HUES48 (cell line): ENCODE measurements around the gene PHKB.
A peak's percentile ranks its signal among the peaks of the same experiment; 100 is the strongest.

ENCODE experiments used
- H3K27ac ChIP-seq: one replicate; pipeline ENCODE4 v1.7.0; 2013; ENCODE audit warnings: low read depth, low read length, inconsistent platforms
- H3K27me3 ChIP-seq: 2 replicates; pipeline ENCODE4 v1.6.1; 2013; ENCODE audit warnings: mild to moderate bottlenecking, low read length; ENCODE audit not compliant: control insufficient read depth, insufficient read depth
- H3K36me3 ChIP-seq: 2 replicates; pipeline ENCODE4 v1.6.1; 2013; ENCODE audit warnings: low read length; ENCODE audit not compliant: control insufficient read depth, insufficient read depth
- H3K4me1 ChIP-seq: 2 replicates; pipeline ENCODE4 v1.6.1; 2013; ENCODE audit warnings: mild to moderate bottlenecking, low read length; ENCODE audit not compliant: control insufficient read depth, insufficient read depth
- H3K4me3 ChIP-seq: 2 replicates; pipeline ENCODE4 v1.5.1; 2013; ENCODE audit warnings: mild to moderate bottlenecking, low read depth, low read length
- H3K9ac ChIP-seq: 2 replicates; pipeline ENCODE4 v1.6.1; 2013; ENCODE audit warnings: mild to moderate bottlenecking, low read depth, low read length, moderate library complexity
- H3K9me3 ChIP-seq: 2 replicates; pipeline ENCODE4 v1.6.1; 2013; ENCODE audit warnings: low read length; ENCODE audit not compliant: control insufficient read depth, insufficient read depth

Gene PHKB

GRCh38 chr16:47592232-47592631 is 131.1 kb downstream of the PHKB start:
- no peaks in the 10 kb centered on the region for H3K27me3 ChIP-seq

GRCh38 chr16:47599512-47599911 is 138.4 kb downstream of the PHKB start:
- H3K9ac ChIP-seq, result no peak overlapping the region
- H3K27me3 ChIP-seq, result no peaks in the 10 kb centered on the region
- no peaks in the 10 kb centered on the region; the same call in 1 of the 2 replicates for H3K36me3 ChIP-seq
- peaks cover 7% of the 10 kb centered on the region; the same call in 1 of the 2 replicates for H3K4me1 ChIP-seq
- no peak overlapping the region for H3K27ac ChIP-seq
- no peak overlapping the region for H3K4me3 ChIP-seq
- no peaks in the 10 kb centered on the region for H3K9me3 ChIP-seq

More at GRCh38 chr16:47592232-47592631, 131.1 kb downstream of the PHKB start:
- Histone ChIP-seq H3K4me3 (no peak overlapping the region), H3K4me1 (no peaks in the 10 kb centered on the region), H3K36me3 (peaks cover 24% of the 10 kb centered on the region; the same call in 1 of the 2 replicates), H3K9me3 (no peaks in the 10 kb centered on the region), H3K27ac (no peak overlapping the region), H3K9ac (no peak overlapping the region)

GRCh38 chr16:47600376-47600775 is 139.2 kb downstream of the PHKB start:
- H3K4me1 ChIP-seq, result peaks cover 7% of the 10 kb centered on the region; the same call in 1 of the 2 replicates
- H3K27ac ChIP-seq, result no peak overlapping the region
- H3K9ac ChIP-seq, result no peak overlapping the region
- no peak overlapping the region for H3K4me3 ChIP-seq
- H3K27me3 ChIP-seq, result no peaks in the 10 kb centered on the region
- H3K9me3 ChIP-seq, result no peaks in the 10 kb centered on the region
- no peaks in the 10 kb centered on the region; the same call in 1 of the 2 replicates for H3K36me3 ChIP-seq

- Histone ChIP-seq H3K27me3 (no peaks in the 10 kb centered on the region), H3K36me3 (no peaks in the 10 kb centered on the region), H3K4me1 (peaks cover 4% of the 10 kb centered on the region; the same call in 1 of the 2 replicates), H3K4me3 (no peak overlapping the region), H3K27ac (no peak overlapping the region), H3K9me3 (no peaks in the 10 kb centered on the region), H3K9ac (no peak overlapping the region)
Observed at GRCh38 chr16:47604306-47604705, 143.2 kb downstream of the PHKB start.

GRCh38 chr16:47611042-47611441 is 149.9 kb downstream of the PHKB start:
- no peaks in the 10 kb centered on the region for H3K27me3 ChIP-seq
- H3K27ac ChIP-seq, result no peak overlapping the region
- H3K4me1 ChIP-seq, result no peaks in the 10 kb centered on the region
- H3K9me3 ChIP-seq, result no peaks in the 10 kb centered on the region
- no peaks in the 10 kb centered on the region; the same call in 1 of the 2 replicates for H3K36me3 ChIP-seq
- no peak overlapping the region for H3K9ac ChIP-seq
- H3K4me3 ChIP-seq, result no peak overlapping the region

- Histone ChIP-seq H3K36me3 (no peaks in the 10 kb centered on the region; the same call in 1 of the 2 replicates), H3K9ac (no peak overlapping the region), H3K27ac (no peak overlapping the region), H3K9me3 (no peaks in the 10 kb centered on the region), H3K27me3 (no peaks in the 10 kb centered on the region), H3K4me3 (no peak overlapping the region), H3K4me1 (no peaks in the 10 kb centered on the region)
Observed at GRCh38 chr16:47611848-47612493, 150.8 kb downstream of the PHKB start.

- H3K27me3 ChIP-seq, result no peaks in the 10 kb centered on the region
- H3K27ac ChIP-seq, result no peak overlapping the region
- H3K4me3 ChIP-seq, result no peak overlapping the region
- no peaks in the 10 kb centered on the region for H3K9me3 ChIP-seq
- no peaks in the 10 kb centered on the region; the same call in 1 of the 2 replicates for H3K36me3 ChIP-seq
- no peak overlapping the region for H3K9ac ChIP-seq
- peaks cover 3% of the 10 kb centered on the region; the same call in 1 of the 2 replicates for H3K4me1 ChIP-seq
Observed at GRCh38 chr16:47612711-47613110, 151.6 kb downstream of the PHKB start.

GRCh38 chr16:47613251-47613650 is 152.1 kb downstream of the PHKB start:
- Histone ChIP-seq H3K27me3 (no peaks in the 10 kb centered on the region), H3K4me3 (no peak overlapping the region), H3K27ac (no peak overlapping the region), H3K36me3 (no peaks in the 10 kb centered on the region; the same call in 1 of the 2 replicates), H3K4me1 (peaks cover 9% of the 10 kb centered on the region; the same call in 1 of the 2 replicates), H3K9me3 (no peaks in the 10 kb centered on the region), H3K9ac (no peak overlapping the region)

- H3K9ac ChIP-seq, result no peak overlapping the region
- peaks cover 9% of the 10 kb centered on the region; the same call in 1 of the 2 replicates for H3K4me1 ChIP-seq
- H3K4me3 ChIP-seq, result no peak overlapping the region
- no peaks in the 10 kb centered on the region for H3K27me3 ChIP-seq
- H3K27ac ChIP-seq, result peak overlapping the region; percentile 5
- no peaks in the 10 kb centered on the region for H3K9me3 ChIP-seq
- H3K36me3 ChIP-seq, result no peaks in the 10 kb centered on the region
Observed at GRCh38 chr16:47617732-47618131, 156.6 kb downstream of the PHKB start.

- Histone ChIP-seq H3K27ac (no peak overlapping the region), H3K27me3 (no peaks in the 10 kb centered on the region), H3K4me1 (peaks cover 20% of the 10 kb centered on the region), H3K9ac (no peak overlapping the region), H3K9me3 (no peaks in the 10 kb centered on the region), H3K36me3 (no peaks in the 10 kb centered on the region), H3K4me3 (no peak overlapping the region)
Observed at GRCh38 chr16:47622451-47623176, 161.5 kb downstream of the PHKB start.

- H3K4me3 ChIP-seq, result no peak overlapping the region
- H3K36me3 ChIP-seq, result no peaks in the 10 kb centered on the region
- no peak overlapping the region for H3K27ac ChIP-seq
- no peaks in the 10 kb centered on the region for H3K27me3 ChIP-seq
- H3K9ac ChIP-seq, result no peak overlapping the region
- peaks cover 13% of the 10 kb centered on the region for H3K4me1 ChIP-seq
- no peaks in the 10 kb centered on the region for H3K9me3 ChIP-seq
Observed at GRCh38 chr16:47624563-47624962, 163.4 kb downstream of the PHKB start.
